GM12878 (cell line): ENCODE measurements around the gene DEPDC1. TPM values are rescaled to one million over a fixed set of nuclear protein-coding genes. Genes with fewer than 3 reads are reported as not detected.

Experiments used
- ATAC-seq: fragments of 200-7000 bp; cut with Tn5 transposase; 3 replicates; pipeline ENCODE4 v1.9.1; 2020; ENCODE audit warnings: mild to moderate bottlenecking, moderate library complexity
- BruUV-seq: library from RNA; stranded (reverse); fragments of 400-500 nt; replicated peaks from 2 replicates; lab custom pipeline; 2021; lab: Mats Ljungman, UMichigan
- CTCF ChIA-PET: fragments of 300-600 bp; sonication (Branson Sonifier 250); formaldehyde crosslinking; extraction: SDS; loops from one replicate; lab custom pipeline; 2021; ENCODE audit warnings: inconsistent platforms; lab: Yijun Ruan, JAX
- POLR2A ChIA-PET: fragments of 350-600 bp; formaldehyde crosslinking; extraction: SDS; loops from one replicate; lab custom pipeline; 2021; ENCODE audit warnings: inconsistent platforms; lab: Charles Lee
- RAD21 ChIA-PET: fragments of 300-600 bp; sonication (Branson Sonifier 250); formaldehyde crosslinking; loops from one replicate; lab custom pipeline; 2023; ENCODE audit warnings: antibody characterized with exemption; ENCODE audit not compliant: unreplicated experiment; lab: Charles Lee
- SMC1A ChIA-PET: fragments of 300-600 bp; sonication (Branson Sonifier 250); formaldehyde crosslinking; loops from one replicate; lab custom pipeline; 2023; ENCODE audit not compliant: unreplicated experiment, uncharacterized antibody; lab: Charles Lee
- DNase-seq: peaks from one replicate; pipeline ENCODE4 v3.0.0-alpha.2; 2011; ENCODE audit warnings: low read depth, low spot score
- FAIRE-seq: peaks from 3 replicates; lab custom pipeline; 2011; peaks lifted over from hg19 to GRCh38; lab: Jason Lieb, UNC
- H2AFZ ChIP-seq: 2 replicates; pipeline ENCODE4 v1.6.0; 2011; ENCODE audit warnings: low read depth, low read length, control low read depth; ENCODE audit not compliant: control insufficient read depth
- H3K27ac ChIP-seq: 2 replicates; pipeline ENCODE4 v1.5.1; 2011; ENCODE audit warnings: control low read depth; ENCODE audit not compliant: control insufficient read depth, insufficient read depth
- H3K27me3 ChIP-seq, 2 experiments: replicated peaks in 1 of 2; 2 replicates each; pipeline versions ENCODE4 v1.6.0 to v1.6.1; 2011; ENCODE audit warnings: low read length in 1 of 2; ENCODE audit not compliant: control insufficient read depth in 2 of 2, insufficient read depth in 2 of 2
- H3K36me3 ChIP-seq, 2 experiments: 2 replicates each; pipeline ENCODE4 v1.5.1; 2011; ENCODE audit warnings: low read length in 1 of 2; ENCODE audit not compliant: control insufficient read depth in 2 of 2, insufficient read depth in 2 of 2
- H3K4me1 ChIP-seq: 2 replicates; pipeline ENCODE4 v1.6.1; 2011; ENCODE audit warnings: mild to moderate bottlenecking, low read length, moderate library complexity, mixed read lengths; ENCODE audit not compliant: control insufficient read depth, insufficient read depth
- H3K4me2 ChIP-seq: 2 replicates; pipeline ENCODE4 v1.6.0; 2011; ENCODE audit warnings: control low read depth; ENCODE audit not compliant: control insufficient read depth, insufficient read depth
- H3K4me3 ChIP-seq: fragments of 200-600 bp; sonication (generic); 2 replicates; pipeline ENCODE4 v1.5.1; 2016
- H3K79me2 ChIP-seq: 2 replicates; pipeline ENCODE4 v1.6.0; 2011; ENCODE audit warnings: low read length; ENCODE audit not compliant: control insufficient read depth, insufficient read depth
- H3K9ac ChIP-seq: 2 replicates; pipeline ENCODE4 v1.8.0; 2011; ENCODE audit warnings: low read length, control low read depth, mixed read lengths; ENCODE audit not compliant: control insufficient read depth, insufficient read depth
- H3K9me3 ChIP-seq: replicated peaks from 3 replicates; pipeline ENCODE4 v1.5.1; 2011; ENCODE audit warnings: mild to moderate bottlenecking, low read length; ENCODE audit not compliant: control insufficient read depth, insufficient read depth
- H4K20me1 ChIP-seq: 2 replicates; pipeline ENCODE4 v1.6.0; 2011; ENCODE audit not compliant: control insufficient read depth, insufficient read depth
- BRCA1 ChIP-seq: IDR thresholded peaks from 2 replicates; pipeline ENCODE4 v1.6.1; 2011; ENCODE audit warnings: low read depth, low read length, improper control_type of control experiment
- DPF2 ChIP-seq: fragments of 450-650 bp; IDR thresholded peaks from 2 replicates; pipeline ENCODE4 v1.6.1; 2017; ENCODE audit warnings: mild to moderate bottlenecking
- HDAC2 ChIP-seq: fragments of 200-600 bp; sonication (generic); IDR thresholded peaks from 2 replicates; pipeline ENCODE4 v1.6.1; 2017
- NFXL1 ChIP-seq: fragments of 450-650 bp; IDR thresholded peaks from 2 replicates; pipeline ENCODE4 v1.6.1; 2017; ENCODE audit warnings: antibody characterized with exemption, mild to moderate bottlenecking, borderline replicate concordance
- SMAD1 ChIP-seq: fragments of 450-650 bp; IDR thresholded peaks from 2 replicates; pipeline ENCODE4 v1.6.1; 2018; ENCODE audit warnings: mild to moderate bottlenecking, low read depth; ENCODE audit not compliant: partially characterized antibody
- STAT1 ChIP-seq: fragments of 450-650 bp; conservative IDR thresholded peaks from 2 replicates; pipeline ENCODE4 v1.6.1; 2014; ENCODE audit warnings: antibody characterized with exemption, mild to moderate bottlenecking
- TCF3 ChIP-seq: IDR thresholded peaks from 2 replicates; pipeline ENCODE4 v1.6.1; 2012; ENCODE audit warnings: low read depth, mild to moderate bottlenecking, low read length, borderline replicate concordance; ENCODE audit not compliant: insufficient read depth
- TCF7 ChIP-seq: IDR thresholded peaks from 2 replicates; pipeline ENCODE4 v1.6.1; 2014; ENCODE audit warnings: antibody characterized with exemption, borderline replicate concordance
- in situ Hi-C: fragments of 300-500 bp; cut with MboI; formaldehyde crosslinking; loops from 9 replicates; pipeline ENCODE4 v1.14.3; 2018; ENCODE audit warnings: mixed read lengths
- intact Hi-C: fragments of 100-400 bp; cut with micrococcal nuclease; formaldehyde crosslinking; loops from one replicate; pipeline ENCODE4 v1.14.2; 2022; ENCODE audit not compliant: unreplicated experiment
- polyA plus RNA-seq, 11 experiments: library from polyadenylated mRNA; depleted of rRNA in 4 of 11; unstranded in 6 of 11; stranded (reverse) in 5 of 11; fragments of >200 nt; fragmentation: Nextera tagmentation in 4 of 11; fragmentation: Illumina TruSeq in 1 of 11; extraction: Ambion mirVana in 4 of 11; extraction: Trizol in 1 of 11; gene quantifications; 1 replicate in 1 of 11; 2 replicates in 10 of 11; pipeline versions ENCODE4 v1.2.1 to v1.2.3, GENCODE V29; 2011 to 2016; ENCODE audit warnings: inconsistent platforms in 2 of 11, missing spikeins in 2 of 11, low read depth in 1 of 11
- total RNA-seq, 4 experiments: library from RNA; depleted of rRNA in 3 of 4; stranded (reverse); fragments of >200 nt in 3 of 4; fragmentation: Illumina TruSeq in 1 of 4; extraction: Trizol in 1 of 4; gene quantifications; 2 replicates each; pipeline versions ENCODE4 v1.2.1 to v1.2.3, GENCODE V29; 2013 to 2021
- TF ChIP-seq, protein P1 (sequence below): fragments of 450-650 bp; IDR thresholded peaks from 2 replicates; pipeline ENCODE4 v1.6.1; 2016; ENCODE audit warnings: mild to moderate bottlenecking
- TF ChIP-seq, protein P2 (sequence below): IDR thresholded peaks from 2 replicates; pipeline ENCODE4 v1.6.1; 2011; ENCODE audit warnings: borderline replicate concordance, low read depth, mild to moderate bottlenecking, moderate library complexity, low read length; ENCODE audit not compliant: insufficient read depth, poor library complexity, severe bottlenecking
- TF ChIP-seq, protein P3 (sequence below): IDR thresholded peaks from 2 replicates; pipeline ENCODE4 v1.6.1; 2012; ENCODE audit warnings: low read depth, low read length, improper control_type of control experiment
- TF ChIP-seq, protein P4 (sequence below): fragments of 450-650 bp; IDR thresholded peaks from 2 replicates; pipeline ENCODE4 v1.6.1; 2016; ENCODE audit warnings: mild to moderate bottlenecking, moderate library complexity, borderline replicate concordance
- TF ChIP-seq, protein P5 (sequence below): IDR thresholded peaks from 2 replicates; pipeline ENCODE4 v1.6.1; 2011; ENCODE audit warnings: mild to moderate bottlenecking, low read depth, low read length, moderate library complexity; ENCODE audit not compliant: insufficient replicate concordance
- TF ChIP-seq, protein P6 (sequence below): fragments of 450-650 bp; IDR thresholded peaks from 2 replicates; pipeline ENCODE4 v1.6.1; 2016; ENCODE audit warnings: mild to moderate bottlenecking

Gene DEPDC1
- total and polyA plus RNA-seq, 10 of the 15 experiments (the other 5 are each of a cell fraction or from before 2014, with no cell fraction given): 6.9 to 36.5 (median 17.6) TPM

DNA sequence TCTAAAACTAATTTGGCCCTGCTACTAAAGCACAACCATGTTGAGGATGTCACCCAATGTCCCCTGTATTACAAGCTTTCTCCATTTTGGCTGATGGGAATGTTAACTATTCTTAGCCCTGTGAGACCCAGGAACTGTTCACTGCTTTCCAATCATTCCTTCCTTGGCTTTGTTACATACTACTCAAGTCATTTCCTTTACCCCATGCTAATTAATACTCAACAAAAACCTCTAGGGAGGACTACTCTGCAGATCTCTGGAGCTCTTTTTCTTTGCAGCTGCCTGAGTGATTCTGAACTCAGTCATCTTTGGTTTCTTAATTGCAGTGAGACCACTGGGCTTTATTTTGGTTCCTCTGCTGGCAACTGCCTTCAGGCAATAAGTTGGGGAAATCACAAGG, 23.8 kb downstream of the DEPDC1 start:
- FAIRE-seq: no peak
- intact Hi-C loops: no loop called here
- no TSS peak for BruUV-seq
- TF ChIP-seq, protein P1, sequence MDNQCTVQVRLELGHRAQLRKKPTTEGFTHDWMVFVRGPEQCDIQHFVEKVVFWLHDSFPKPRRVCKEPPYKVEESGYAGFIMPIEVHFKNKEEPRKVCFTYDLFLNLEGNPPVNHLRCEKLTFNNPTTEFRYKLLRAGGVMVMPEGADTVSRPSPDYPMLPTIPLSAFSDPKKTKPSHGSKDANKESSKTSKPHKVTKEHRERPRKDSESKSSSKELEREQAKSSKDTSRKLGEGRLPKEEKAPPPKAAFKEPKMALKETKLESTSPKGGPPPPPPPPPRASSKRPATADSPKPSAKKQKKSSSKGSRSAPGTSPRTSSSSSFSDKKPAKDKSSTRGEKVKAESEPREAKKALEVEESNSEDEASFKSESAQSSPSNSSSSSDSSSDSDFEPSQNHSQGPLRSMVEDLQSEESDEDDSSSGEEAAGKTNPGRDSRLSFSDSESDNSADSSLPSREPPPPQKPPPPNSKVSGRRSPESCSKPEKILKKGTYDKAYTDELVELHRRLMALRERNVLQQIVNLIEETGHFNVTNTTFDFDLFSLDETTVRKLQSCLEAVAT: no peak
- TF ChIP-seq, protein P2, sequence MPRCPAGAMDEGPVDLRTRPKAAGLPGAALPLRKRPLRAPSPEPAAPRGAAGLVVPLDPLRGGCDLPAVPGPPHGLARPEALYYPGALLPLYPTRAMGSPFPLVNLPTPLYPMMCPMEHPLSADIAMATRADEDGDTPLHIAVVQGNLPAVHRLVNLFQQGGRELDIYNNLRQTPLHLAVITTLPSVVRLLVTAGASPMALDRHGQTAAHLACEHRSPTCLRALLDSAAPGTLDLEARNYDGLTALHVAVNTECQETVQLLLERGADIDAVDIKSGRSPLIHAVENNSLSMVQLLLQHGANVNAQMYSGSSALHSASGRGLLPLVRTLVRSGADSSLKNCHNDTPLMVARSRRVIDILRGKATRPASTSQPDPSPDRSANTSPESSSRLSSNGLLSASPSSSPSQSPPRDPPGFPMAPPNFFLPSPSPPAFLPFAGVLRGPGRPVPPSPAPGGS: no peak
- TF ChIP-seq BRCA1: no peak
- TF ChIP-seq STAT1: no peak
- TF ChIP-seq NFXL1: no peak
- no peak for TF ChIP-seq HDAC2
- TF ChIP-seq, protein P3, sequence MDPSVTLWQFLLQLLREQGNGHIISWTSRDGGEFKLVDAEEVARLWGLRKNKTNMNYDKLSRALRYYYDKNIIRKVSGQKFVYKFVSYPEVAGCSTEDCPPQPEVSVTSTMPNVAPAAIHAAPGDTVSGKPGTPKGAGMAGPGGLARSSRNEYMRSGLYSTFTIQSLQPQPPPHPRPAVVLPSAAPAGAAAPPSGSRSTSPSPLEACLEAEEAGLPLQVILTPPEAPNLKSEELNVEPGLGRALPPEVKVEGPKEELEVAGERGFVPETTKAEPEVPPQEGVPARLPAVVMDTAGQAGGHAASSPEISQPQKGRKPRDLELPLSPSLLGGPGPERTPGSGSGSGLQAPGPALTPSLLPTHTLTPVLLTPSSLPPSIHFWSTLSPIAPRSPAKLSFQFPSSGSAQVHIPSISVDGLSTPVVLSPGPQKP: no peak
- TF ChIP-seq TCF7: no peak
- TF ChIP-seq DPF2: no peak
- TF ChIP-seq, protein P4, sequence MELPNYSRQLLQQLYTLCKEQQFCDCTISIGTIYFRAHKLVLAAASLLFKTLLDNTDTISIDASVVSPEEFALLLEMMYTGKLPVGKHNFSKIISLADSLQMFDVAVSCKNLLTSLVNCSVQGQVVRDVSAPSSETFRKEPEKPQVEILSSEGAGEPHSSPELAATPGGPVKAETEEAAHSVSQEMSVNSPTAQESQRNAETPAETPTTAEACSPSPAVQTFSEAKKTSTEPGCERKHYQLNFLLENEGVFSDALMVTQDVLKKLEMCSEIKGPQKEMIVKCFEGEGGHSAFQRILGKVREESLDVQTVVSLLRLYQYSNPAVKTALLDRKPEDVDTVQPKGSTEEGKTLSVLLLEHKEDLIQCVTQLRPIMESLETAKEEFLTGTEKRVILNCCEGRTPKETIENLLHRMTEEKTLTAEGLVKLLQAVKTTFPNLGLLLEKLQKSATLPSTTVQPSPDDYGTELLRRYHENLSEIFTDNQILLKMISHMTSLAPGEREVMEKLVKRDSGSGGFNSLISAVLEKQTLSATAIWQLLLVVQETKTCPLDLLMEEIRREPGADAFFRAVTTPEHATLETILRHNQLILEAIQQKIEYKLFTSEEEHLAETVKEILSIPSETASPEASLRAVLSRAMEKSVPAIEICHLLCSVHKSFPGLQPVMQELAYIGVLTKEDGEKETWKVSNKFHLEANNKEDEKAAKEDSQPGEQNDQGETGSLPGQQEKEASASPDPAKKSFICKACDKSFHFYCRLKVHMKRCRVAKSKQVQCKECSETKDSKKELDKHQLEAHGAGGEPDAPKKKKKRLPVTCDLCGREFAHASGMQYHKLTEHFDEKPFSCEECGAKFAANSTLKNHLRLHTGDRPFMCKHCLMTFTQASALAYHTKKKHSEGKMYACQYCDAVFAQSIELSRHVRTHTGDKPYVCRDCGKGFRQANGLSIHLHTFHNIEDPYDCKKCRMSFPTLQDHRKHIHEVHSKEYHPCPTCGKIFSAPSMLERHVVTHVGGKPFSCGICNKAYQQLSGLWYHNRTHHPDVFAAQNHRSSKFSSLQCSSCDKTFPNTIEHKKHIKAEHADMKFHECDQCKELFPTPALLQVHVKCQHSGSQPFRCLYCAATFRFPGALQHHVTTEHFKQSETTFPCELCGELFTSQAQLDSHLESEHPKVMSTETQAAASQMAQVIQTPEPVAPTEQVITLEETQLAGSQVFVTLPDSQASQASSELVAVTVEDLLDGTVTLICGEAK: no peak
- no peak for TF ChIP-seq TCF3
- TF ChIP-seq, protein P5, sequence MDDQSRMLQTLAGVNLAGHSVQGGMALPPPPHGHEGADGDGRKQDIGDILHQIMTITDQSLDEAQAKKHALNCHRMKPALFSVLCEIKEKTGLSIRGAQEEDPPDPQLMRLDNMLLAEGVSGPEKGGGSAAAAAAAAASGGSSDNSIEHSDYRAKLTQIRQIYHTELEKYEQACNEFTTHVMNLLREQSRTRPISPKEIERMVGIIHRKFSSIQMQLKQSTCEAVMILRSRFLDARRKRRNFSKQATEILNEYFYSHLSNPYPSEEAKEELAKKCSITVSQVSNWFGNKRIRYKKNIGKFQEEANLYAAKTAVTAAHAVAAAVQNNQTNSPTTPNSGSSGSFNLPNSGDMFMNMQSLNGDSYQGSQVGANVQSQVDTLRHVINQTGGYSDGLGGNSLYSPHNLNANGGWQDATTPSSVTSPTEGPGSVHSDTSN: no peak
- TF ChIP-seq, protein P6, sequence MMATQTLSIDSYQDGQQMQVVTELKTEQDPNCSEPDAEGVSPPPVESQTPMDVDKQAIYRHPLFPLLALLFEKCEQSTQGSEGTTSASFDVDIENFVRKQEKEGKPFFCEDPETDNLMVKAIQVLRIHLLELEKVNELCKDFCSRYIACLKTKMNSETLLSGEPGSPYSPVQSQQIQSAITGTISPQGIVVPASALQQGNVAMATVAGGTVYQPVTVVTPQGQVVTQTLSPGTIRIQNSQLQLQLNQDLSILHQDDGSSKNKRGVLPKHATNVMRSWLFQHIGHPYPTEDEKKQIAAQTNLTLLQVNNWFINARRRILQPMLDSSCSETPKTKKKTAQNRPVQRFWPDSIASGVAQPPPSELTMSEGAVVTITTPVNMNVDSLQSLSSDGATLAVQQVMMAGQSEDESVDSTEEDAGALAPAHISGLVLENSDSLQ: no peak
- no peak for TF ChIP-seq SMAD1

More for the DNA sequence above, 23.8 kb downstream of the DEPDC1 start:
- ChIA-PET CTCF (interaction anchor here (1.1 to 2.1 kb wide), 2 partner anchors 9 to 1265 kb away, joined by 3 to 9 read pairs; no protein-coding TSS in a partner anchor), POLR2A (no interaction called here), SMC1A (no interaction called here), RAD21 (interaction anchor here (1.2 kb wide), 1 partner anchor 1264 kb away, joined by 3 read pairs; no protein-coding TSS in a partner anchor)
- no peak for ATAC-seq
- in situ Hi-C loops: loop anchor here (25.0 kb wide), 1 partner anchor 1264 kb away; no protein-coding TSS in a partner anchor
- Histone ChIP-seq H3K9ac (no peak overlapping the region), H2AFZ (no peak overlapping the region), H3K79me2 (no peaks in the 10 kb centered on the region), H3K4me2 (no peak overlapping the region), H3K9me3 (no peaks in the 10 kb centered on the region), H3K27me3 (no peaks in the 10 kb centered on the region), H3K36me3 (no peaks in the 10 kb centered on the region), H4K20me1 (no peaks in the 10 kb centered on the region), H3K4me1 (no peaks in the 10 kb centered on the region), H3K27ac (no peak overlapping the region), H3K4me3 (no peak overlapping the region)
- DNase-seq: no peak
